Neural progenitor cell (in vitro differentiated cells): ENCODE measurements around the gene SHH. TPM values are rescaled to one million over a fixed set of nuclear protein-coding genes. Genes with fewer than 3 reads are reported as not detected.

Source experiments
- DNase-seq: peaks from one replicate; pipeline ENCODE4 v3.0.0-alpha.2; 2016; ENCODE audit warnings: low spot score
- H2AFZ ChIP-seq: fragments of 200-600 bp; sonication (generic); replicated peaks from 2 replicates; pipeline ENCODE4 v1.6.1; 2016; ENCODE audit warnings: antibody characterized with exemption
- H3F3A ChIP-seq: fragments of 200-600 bp; sonication (generic); 2 replicates; pipeline ENCODE4 v1.6.1; 2016; ENCODE audit warnings: antibody characterized with exemption, low read depth
- H3K27ac ChIP-seq: fragments of 200-600 bp; sonication (generic); 2 replicates; pipeline ENCODE4 v1.5.1; 2016; ENCODE audit warnings: mild to moderate bottlenecking
- H3K27me3 ChIP-seq: fragments of 200-600 bp; sonication (generic); 2 replicates; pipeline ENCODE4 v1.6.1; 2016; ENCODE audit warnings: mild to moderate bottlenecking, moderate library complexity
- H3K36me3 ChIP-seq: fragments of 200-600 bp; sonication (generic); 2 replicates; pipeline ENCODE4 v1.5.1; 2016
- H3K4me1 ChIP-seq: fragments of 200-600 bp; sonication (generic); 2 replicates; pipeline ENCODE4 v1.6.1; 2016; ENCODE audit warnings: mixed run types
- H3K4me2 ChIP-seq: fragments of 200-600 bp; sonication (generic); 2 replicates; pipeline ENCODE4 v1.6.1; 2016
- H3K4me3 ChIP-seq: fragments of 200-600 bp; sonication (generic); 2 replicates; pipeline ENCODE4 v1.5.1; 2016
- H3K79me2 ChIP-seq: fragments of 200-600 bp; sonication (generic); 2 replicates; pipeline ENCODE4 v1.6.1; 2016; ENCODE audit warnings: low read depth
- H3K9ac ChIP-seq: fragments of 200-600 bp; sonication (generic); 2 replicates; pipeline ENCODE4 v1.6.1; 2016
- H3K9me3 ChIP-seq: fragments of 200-600 bp; sonication (generic); 2 replicates; pipeline ENCODE4 v1.5.1; 2016; ENCODE audit warnings: low read depth
- H4K20me1 ChIP-seq: fragments of 200-600 bp; sonication (generic); 2 replicates; pipeline ENCODE4 v1.6.1; 2016; ENCODE audit warnings: low read depth
- H3K27ac Mint-ChIP-seq: 3 replicates; pipeline ENCODE4 v1.8.0; 2021; ENCODE audit warnings: mixed read lengths
- H3K27me3 Mint-ChIP-seq: 2 replicates; pipeline ENCODE4 v1.8.0; 2022; ENCODE audit warnings: low read depth, mild to moderate bottlenecking, inconsistent platforms, moderate library complexity, mixed read lengths; ENCODE audit not compliant: insufficient read depth
- H3K36me3 Mint-ChIP-seq: 3 replicates; pipeline ENCODE4 v1.8.0; 2021; ENCODE audit warnings: mixed read lengths
- H3K4me1 Mint-ChIP-seq: 3 replicates; pipeline ENCODE4 v1.8.0; 2021; ENCODE audit warnings: mixed read lengths
- H3K4me3 Mint-ChIP-seq: 3 replicates; pipeline ENCODE4 v1.8.0; 2021; ENCODE audit warnings: mild to moderate bottlenecking, moderate library complexity, mixed read lengths
- H3K9me3 Mint-ChIP-seq: 3 replicates; pipeline ENCODE4 v1.8.0; 2020; ENCODE audit warnings: mixed read lengths
- CTCF ChIP-seq: fragments of 200-600 bp; sonication (generic); IDR thresholded peaks from 2 replicates; pipeline ENCODE4 v1.5.1; 2017; ENCODE audit warnings: antibody characterized with exemption, mild to moderate bottlenecking
- EZH2 ChIP-seq: fragments of 200-600 bp; sonication (generic); IDR thresholded peaks from 2 replicates; pipeline ENCODE4 v1.6.1; 2017; ENCODE audit warnings: antibody characterized with exemption, mild to moderate bottlenecking, moderate library complexity
- EZH2phosphoT487 ChIP-seq: fragments of 200-600 bp; sonication (generic); IDR thresholded peaks from 2 replicates; pipeline ENCODE4 v1.6.1; 2017; ENCODE audit warnings: antibody characterized with exemption
- total RNA-seq: library from RNA; depleted of rRNA; stranded (reverse); fragments of >200 nt; gene quantifications from 2 replicates; pipeline ENCODE4 v1.2.3, GENCODE V29; 2015; ENCODE audit warnings: low replicate concordance

Gene SHH
- total RNA-seq, 1 donor from 2014 or later: not detected

GRCh38 chr7:155752756-155753445 lies 59.4 kb downstream of the SHH start:
- DNase-seq: no peak
- H3K4me3 Mint-ChIP-seq: no peak overlapping the region
- Histone ChIP-seq H3K9ac (no peak overlapping the region), H3K4me1 (peaks cover 13% of the 10 kb centered on the region), H3F3A (no peaks in the 10 kb centered on the region), H3K4me3 (no peak overlapping the region), H3K36me3 (no peaks in the 10 kb centered on the region), H3K27ac (no peak overlapping the region), H3K27me3 (no peaks in the 10 kb centered on the region), H3K9me3 (no peaks in the 10 kb centered on the region), H3K79me2 (peaks cover 97% of the 10 kb centered on the region), H3K4me2 (no peak overlapping the region), H4K20me1 (peaks cover 74% of the 10 kb centered on the region), H2AFZ (no peak overlapping the region)
- H3K9me3 Mint-ChIP-seq: peaks cover 12% of the 10 kb centered on the region
- no peaks in the 10 kb centered on the region for H3K27me3 Mint-ChIP-seq
- no peak for TF ChIP-seq CTCF
- TF ChIP-seq EZH2: no peak
- no peak for TF ChIP-seq EZH2phosphoT487
- H3K4me1 Mint-ChIP-seq: peaks cover 2% of the 10 kb centered on the region
- H3K27ac Mint-ChIP-seq: no peak overlapping the region
- peaks cover 34% of the 10 kb centered on the region for H3K36me3 Mint-ChIP-seq

- no peaks in the 10 kb centered on the region for H3K36me3 ChIP-seq
- H3F3A ChIP-seq: peaks cover 2% of the 10 kb centered on the region
- H3K4me1 ChIP-seq: peaks cover 26% of the 10 kb centered on the region
- DNase-seq: no peak
- Mint-ChIP-seq H3K9me3 (peaks cover 4% of the 10 kb centered on the region), H3K27me3 (no peaks in the 10 kb centered on the region), H3K36me3 (peaks cover 31% of the 10 kb centered on the region), H3K27ac (no peak overlapping the region), H3K4me3 (no peak overlapping the region), H3K4me1 (peaks cover 14% of the 10 kb centered on the region)
- H3K27ac ChIP-seq: no peak overlapping the region
- no peaks in the 10 kb centered on the region for H3K27me3 ChIP-seq
- peaks cover 94% of the 10 kb centered on the region for H3K79me2 ChIP-seq
- H3K4me2 ChIP-seq: no peak overlapping the region
- peaks cover 89% of the 10 kb centered on the region for H4K20me1 ChIP-seq
- no peak overlapping the region for H3K4me3 ChIP-seq
- H3K9me3 ChIP-seq: no peaks in the 10 kb centered on the region
- H3K9ac ChIP-seq: no peak overlapping the region
- no peak overlapping the region for H2AFZ ChIP-seq
- TF ChIP-seq CTCF (no peak), EZH2phosphoT487 (no peak), EZH2 (no peak)
Measured at GRCh38 chr7:155751409-155751808, 60.9 kb downstream of the SHH start.

- Mint-ChIP-seq H3K9me3 (no peaks in the 10 kb centered on the region), H3K36me3 (peaks cover 29% of the 10 kb centered on the region), H3K27ac (no peak overlapping the region), H3K27me3 (no peaks in the 10 kb centered on the region), H3K4me3 (no peak overlapping the region), H3K4me1 (peaks cover 14% of the 10 kb centered on the region)
- H3K4me3 ChIP-seq: no peak overlapping the region
- no peak overlapping the region for H3K27ac ChIP-seq
- peaks cover 85% of the 10 kb centered on the region for H3K79me2 ChIP-seq
- H3K9me3 ChIP-seq: no peaks in the 10 kb centered on the region
- no peaks in the 10 kb centered on the region for H3K36me3 ChIP-seq
- no peak for DNase-seq
- H4K20me1 ChIP-seq: peaks cover 96% of the 10 kb centered on the region
- H3K4me1 ChIP-seq: peaks cover 26% of the 10 kb centered on the region
- TF ChIP-seq EZH2phosphoT487 (no peak), EZH2 (no peak), CTCF (no peak)
- H3F3A ChIP-seq: peaks cover 4% of the 10 kb centered on the region
- no peak overlapping the region for H3K4me2 ChIP-seq
- no peak overlapping the region for H2AFZ ChIP-seq
- no peaks in the 10 kb centered on the region for H3K27me3 ChIP-seq
- no peak overlapping the region for H3K9ac ChIP-seq
Measured at GRCh38 chr7:155750255-155751125, 61.8 kb downstream of the SHH start.

Other genes with a start within 250 kb of the SHH start
- gene RBM33, start 167.8 kb downstream of the SHH start, total RNA-seq: 31.9 and 48.6 TPM in 2 replicates